Lower lobe of right lung (tissue), 2 donors: ENCODE measurements around the gene C6orf15. TPM values are rescaled to one million over a fixed set of nuclear protein-coding genes. Genes with fewer than 3 reads are reported as not detected.

Experiments used
- ATAC-seq, 2 donors: fragments of 200-7000 bp; cut with Tn5 transposase; one replicate each; pipeline ENCODE4 v1.9.1; 2020 to 2022; ENCODE audit warnings: mild to moderate bottlenecking in 2 of 2, moderate library complexity in 2 of 2
- DNase-seq: peaks from one replicate; pipeline ENCODE4 v3.0.0-alpha.2; 2020
- H3K27ac ChIP-seq: fragments of 200-600 bp; one replicate; pipeline ENCODE4 v1.8.0; 2022
- H3K27me3 ChIP-seq: fragments of 200-600 bp; one replicate; pipeline ENCODE4 v1.8.0; 2022; ENCODE audit warnings: low read depth
- H3K36me3 ChIP-seq: fragments of 200-600 bp; one replicate; pipeline ENCODE4 v1.8.0; 2022; ENCODE audit warnings: mild to moderate bottlenecking
- H3K4me1 ChIP-seq: fragments of 200-600 bp; one replicate; pipeline ENCODE4 v1.8.0; 2022
- H3K4me3 ChIP-seq: fragments of 200-600 bp; one replicate; pipeline ENCODE4 v1.8.0; 2022; ENCODE audit warnings: mild to moderate bottlenecking
- H3K9me3 ChIP-seq: fragments of 200-600 bp; one replicate; pipeline ENCODE4 v1.8.0; 2022
- CTCF ChIP-seq: fragments of 200-600 bp; IDR thresholded peaks from one replicate; pipeline ENCODE4 v1.8.0; 2022; ENCODE audit warnings: antibody characterized with exemption, mild to moderate bottlenecking
- intact Hi-C: fragments of 100-400 bp; cut with DNase I; formaldehyde crosslinking; loops from one replicate; pipeline ENCODE4 v1.11.0; 2022
- total RNA-seq: library from RNA; stranded (reverse); fragmentation: NEBNext Ultra II Directional; extraction: Animal tissue kit (Norgen Biotek cat#: 25700); gene quantifications from one replicate; pipeline ENCODE4 v1.2.1, GENCODE V29; 2021
- donor health status: DM: no; HTN: yes; CAD: no; lungs with severe emphysema.

The C6orf15 gene
- total RNA-seq, 1 donor from 2014 or later = not detected

DNA sequence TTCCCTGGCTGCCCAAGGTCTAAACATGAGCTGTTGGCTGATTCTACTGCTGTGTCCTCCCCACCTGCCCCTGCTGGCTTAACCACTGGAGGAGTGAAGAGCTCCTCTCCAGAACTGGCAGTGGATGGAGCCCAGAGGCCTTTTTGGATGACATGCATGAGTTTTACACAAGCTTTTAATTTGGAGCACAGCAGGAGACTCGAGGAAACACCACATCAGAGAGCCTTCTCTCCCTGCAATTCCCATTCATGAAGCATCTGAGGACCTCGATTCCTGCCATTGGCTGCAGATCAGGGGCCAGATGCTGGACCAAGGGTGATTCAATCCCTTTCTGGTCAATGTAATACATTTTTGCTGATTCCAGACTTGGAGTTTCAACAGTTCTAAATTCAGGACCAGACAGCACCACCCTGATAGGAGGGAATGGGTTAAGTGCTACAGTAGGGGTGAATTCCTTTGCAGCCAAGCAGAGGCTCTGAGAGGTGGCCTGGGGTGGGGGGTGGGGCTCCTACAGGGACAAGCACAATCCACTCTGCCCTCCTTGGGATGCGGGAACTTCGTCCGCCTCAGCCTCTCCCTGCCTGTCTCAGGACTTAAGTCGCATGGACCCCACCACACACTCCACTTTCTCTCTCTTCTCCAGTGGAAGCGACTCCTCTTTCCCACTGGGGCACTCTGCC lies 1.6 kb upstream of the C6orf15 start:
- Histone ChIP-seq H3K4me1 (peaks cover 20% of the 10 kb centered on the region), H3K4me3 (no peak overlapping the region), H3K27me3 (no peaks in the 10 kb centered on the region), H3K36me3 (no peaks in the 10 kb centered on the region), H3K27ac (peak overlapping the region; percentile 58), H3K9me3 (no peaks in the 10 kb centered on the region)
- DNase-seq = no peak
- peak; percentile 6 to 18 for ATAC-seq
- intact Hi-C loops = no loop called here
- TF ChIP-seq CTCF = no peak

DNA sequence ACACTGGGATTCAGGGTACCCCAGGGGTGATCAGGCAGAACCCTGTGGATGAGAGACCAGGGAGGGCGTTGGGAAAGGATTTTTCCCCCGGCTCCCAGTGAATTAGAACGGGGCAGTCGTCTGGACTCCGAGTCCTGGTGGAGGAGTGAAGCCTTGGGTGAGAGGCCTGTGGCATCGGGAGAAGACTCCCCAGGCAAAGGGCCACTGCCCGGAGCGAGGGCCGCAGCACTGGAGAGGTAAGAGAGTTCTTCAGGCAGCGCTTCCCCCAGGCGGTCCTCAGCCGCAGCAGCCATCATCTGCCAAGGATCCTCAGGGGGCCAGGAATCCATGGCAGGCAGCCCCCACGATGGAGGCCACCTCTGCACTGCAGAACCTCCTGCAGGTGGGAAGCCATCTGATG lies 663 bp downstream of the C6orf15 start:
- Histone ChIP-seq H3K9me3 (no peaks in the 10 kb centered on the region), H3K27me3 (no peaks in the 10 kb centered on the region), H3K4me1 (peaks cover 20% of the 10 kb centered on the region), H3K27ac (no peak overlapping the region), H3K36me3 (no peaks in the 10 kb centered on the region), H3K4me3 (no peak overlapping the region)
- DNase-seq (no peak), ATAC-seq (no peak)
- no peak for TF ChIP-seq CTCF
- intact Hi-C loops = no loop called here

GRCh38 chr6:31110825-31111582 lies 1.4 kb downstream of the C6orf15 start:
- Histone ChIP-seq H3K36me3 (no peaks in the 10 kb centered on the region), H3K4me1 (peaks cover 20% of the 10 kb centered on the region), H3K27me3 (no peaks in the 10 kb centered on the region), H3K4me3 (no peak overlapping the region), H3K27ac (no peak overlapping the region), H3K9me3 (no peaks in the 10 kb centered on the region)
- intact Hi-C loops = no loop called here
- no peak for DNase-seq
- ATAC-seq = no peak
- no peak for TF ChIP-seq CTCF

GRCh38 chr6:31107052-31107451 lies 5.3 kb downstream of the C6orf15 start:
- H3K27me3 ChIP-seq = no peaks in the 10 kb centered on the region
- H3K27ac ChIP-seq = no peak overlapping the region
- no peak overlapping the region for H3K4me3 ChIP-seq
- no peak for DNase-seq
- intact Hi-C loops = no loop called here
- ATAC-seq = no peak
- no peaks in the 10 kb centered on the region for H3K9me3 ChIP-seq
- no peaks in the 10 kb centered on the region for H3K36me3 ChIP-seq
- no peak for TF ChIP-seq CTCF
- H3K4me1 ChIP-seq = no peaks in the 10 kb centered on the region

DNA sequence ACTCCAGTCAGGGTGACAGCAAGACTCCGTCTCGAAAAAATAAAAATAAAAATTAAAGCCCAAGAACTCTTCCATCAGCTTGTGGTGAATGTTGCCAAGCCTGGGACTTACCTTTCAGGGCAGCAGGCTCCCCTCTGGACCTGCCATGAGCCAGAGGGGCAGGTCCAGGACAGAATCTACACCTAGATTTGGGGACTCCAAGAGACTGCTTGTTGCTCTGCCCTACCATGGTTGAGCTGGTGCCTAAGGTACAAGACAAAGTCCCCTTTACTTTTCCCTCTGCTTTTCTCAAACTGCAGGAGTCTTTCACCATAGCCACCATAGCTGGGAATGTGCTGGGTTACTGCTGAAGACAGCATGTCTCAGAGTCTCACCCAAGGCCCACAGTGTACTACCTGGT lies 9.2 kb downstream of the C6orf15 start:
- no peak for DNase-seq
- Histone ChIP-seq H3K9me3 (no peaks in the 10 kb centered on the region), H3K4me1 (no peaks in the 10 kb centered on the region), H3K4me3 (no peak overlapping the region), H3K36me3 (no peaks in the 10 kb centered on the region), H3K27ac (no peak overlapping the region), H3K27me3 (no peaks in the 10 kb centered on the region)
- no peak for TF ChIP-seq CTCF
- intact Hi-C loops = no loop called here
- no peak for ATAC-seq
